ENCODE data around the gene APEH. TPM values are rescaled to one million over a fixed set of nuclear protein-coding genes. Genes with fewer than 3 reads are reported as not detected.

The APEH gene
- total and polyA plus RNA-seq, 10 of the 15 experiments (the other 5 are each of a cell fraction or from before 2014, with no cell fraction given), result 74.4 to 214 (median 131) TPM

- no peak overlapping the region for H3K4me3 ChIP-seq
- ATAC-seq (no peak), DNase-seq (ENCODE audit: low read depth, low spot score) (no peak), FAIRE-seq (no peak)
- intact Hi-C loops (cut with micrococcal nuclease; ENCODE audit: unreplicated experiment), result no loop called here
- H3K27ac ChIP-seq (ENCODE audit: control insufficient read depth, insufficient read depth), result no peak overlapping the region
- no peaks in the 10 kb centered on the region; the same call in 2 of the 3 replicates for H3K9me3 ChIP-seq (replicated peaks; ENCODE audit: control insufficient read depth, insufficient read depth, low read length)
- H3K36me3 ChIP-seq (ENCODE audit: control insufficient read depth in 2 of 2, insufficient read depth in 2 of 2, low read length in 1 of 2), result no peaks in the 10 kb centered on the region
- ChIA-PET CTCF (no interaction called here), RAD21 (ENCODE audit: unreplicated experiment) (no interaction called here), SMC1A (ENCODE audit: uncharacterized antibody, unreplicated experiment) (no interaction called here), POLR2A (no interaction called here)
- H3K4me2 ChIP-seq (ENCODE audit: control insufficient read depth, insufficient read depth), result no peak overlapping the region
- TF ChIP-seq DPF2 (IDR thresholded peaks at IDR 0.05), result no peak
- no peak for TF ChIP-seq JUND (IDR thresholded peaks at IDR 0.05; ENCODE audit: low read depth, low read length)
- TF ChIP-seq HDAC6 (IDR thresholded peaks at IDR 0.05; ENCODE audit: unreplicated experiment), result no peak
- TF ChIP-seq ZNF384 (IDR thresholded peaks at IDR 0.05; ENCODE audit: borderline replicate concordance, low read depth, low read length), result no peak
- TF ChIP-seq CBFB (IDR thresholded peaks at IDR 0.05; ENCODE audit: low read depth), result no peak
- TF ChIP-seq MTA3 (IDR thresholded peaks at IDR 0.05; ENCODE audit: borderline replicate concordance, low read length), result no peak
- TF ChIP-seq RELA (IDR thresholded peaks at IDR 0.05; ENCODE audit: borderline replicate concordance, partially characterized antibody), result no peak
- H3K27me3 ChIP-seq (replicated peaks in 1 of 2; ENCODE audit: control insufficient read depth in 2 of 2, insufficient read depth in 2 of 2, low read length in 1 of 2), result no peaks in the 10 kb centered on the region
- no peaks in the 10 kb centered on the region for H3K4me1 ChIP-seq (ENCODE audit: control insufficient read depth, insufficient read depth, low read length)
- no peaks in the 10 kb centered on the region for H3K79me2 ChIP-seq (ENCODE audit: control insufficient read depth, insufficient read depth, low read length)
- no peak overlapping the region for H2AFZ ChIP-seq (ENCODE audit: control insufficient read depth, low read depth, low read length)
- H3K9ac ChIP-seq (ENCODE audit: control insufficient read depth, insufficient read depth, low read length), result no peak overlapping the region
- 27% methylated on average over 6 of the region's 6 CpGs for WGBS (ENCODE audit: insufficient coverage, insufficient replicate concordance, low lambda C conversion rate, missing lambda C conversion rate)
- H4K20me1 ChIP-seq (ENCODE audit: control insufficient read depth, insufficient read depth), result no peaks in the 10 kb centered on the region
- in situ Hi-C loops (cut with MboI), result no loop called here
- no TSS peak for BruUV-seq (replicated peaks)
These were observed 44.3 kb upstream of the APEH start for GRCh38 chr3:49629866-49630265.

- no TSS peak for BruUV-seq (replicated peaks)
- no peak for FAIRE-seq
- TF ChIP-seq TAF1 (IDR thresholded peaks at IDR 0.05; ENCODE audit: borderline replicate concordance, low read depth, low read length) (no peak), SMAD5 (IDR thresholded peaks at IDR 0.05; ENCODE audit: low read depth) (no peak), CHD4 (IDR thresholded peaks at IDR 0.05) (no peak), SPI1 (IDR thresholded peaks at IDR 0.05; ENCODE audit: borderline replicate concordance, insufficient read depth, low read depth, low read length) (no peak), RFX5 (IDR thresholded peaks at IDR 0.05; ENCODE audit: low read depth, low read length) (no peak), BCL11A (IDR thresholded peaks at IDR 0.05; ENCODE audit: low read depth, low read length) (no peak), MTA2 (IDR thresholded peaks at IDR 0.05; ENCODE audit: low read depth) (no peak), HDGF (IDR thresholded peaks at IDR 0.05) (no peak), E4F1 (IDR thresholded peaks at IDR 0.05; ENCODE audit: borderline replicate concordance, partially characterized antibody) (no peak), RB1 (IDR thresholded peaks at IDR 0.05; ENCODE audit: borderline replicate concordance) (no peak), SP1 (IDR thresholded peaks at IDR 0.05; ENCODE audit: low read depth, low read length) (no peak), GABPA (IDR thresholded peaks at IDR 0.05; ENCODE audit: low read depth) (no peak), POLR2AphosphoS5 (IDR thresholded peaks at IDR 0.05; ENCODE audit: low read length) (no peak), SIX5 (IDR thresholded peaks at IDR 0.05; ENCODE audit: low read depth, low read length, severe bottlenecking) (no peak)
These were observed 43.4 kb upstream of the APEH start for GRCh38 chr3:49630784-49631183.

More at GRCh38 chr3:49630784-49631183, 43.4 kb upstream of the APEH start:
- ChIA-PET SMC1A (ENCODE audit: uncharacterized antibody, unreplicated experiment) (no interaction called here), CTCF (no interaction called here), RAD21 (ENCODE audit: unreplicated experiment) (no interaction called here), POLR2A (no interaction called here)
- intact Hi-C loops (cut with micrococcal nuclease; ENCODE audit: unreplicated experiment) (no loop called here), in situ Hi-C loops (cut with MboI) (no loop called here)
- Histone ChIP-seq H3K27ac (ENCODE audit: control insufficient read depth, insufficient read depth) (no peak overlapping the region), H4K20me1 (ENCODE audit: control insufficient read depth, insufficient read depth) (no peaks in the 10 kb centered on the region), H2AFZ (ENCODE audit: control insufficient read depth, low read depth, low read length) (no peak overlapping the region), H3K79me2 (ENCODE audit: control insufficient read depth, insufficient read depth, low read length) (no peaks in the 10 kb centered on the region), H3K4me2 (ENCODE audit: control insufficient read depth, insufficient read depth) (no peak overlapping the region), H3K9ac (ENCODE audit: control insufficient read depth, insufficient read depth, low read length) (no peak overlapping the region), H3K9me3 (replicated peaks; ENCODE audit: control insufficient read depth, insufficient read depth, low read length) (no peaks in the 10 kb centered on the region; the same call in 2 of the 3 replicates), H3K4me1 (ENCODE audit: control insufficient read depth, insufficient read depth, low read length) (no peaks in the 10 kb centered on the region), H3K4me3 (no peak overlapping the region), H3K36me3 (ENCODE audit: control insufficient read depth in 2 of 2, insufficient read depth in 2 of 2, low read length in 1 of 2) (no peaks in the 10 kb centered on the region), H3K27me3 (replicated peaks in 1 of 2; ENCODE audit: control insufficient read depth in 2 of 2, insufficient read depth in 2 of 2, low read length in 1 of 2) (no peaks in the 10 kb centered on the region)
- DNase-seq (ENCODE audit: low read depth, low spot score) (no peak), ATAC-seq (no peak)
- WGBS (ENCODE audit: insufficient coverage, insufficient replicate concordance, low lambda C conversion rate, missing lambda C conversion rate), result 58% methylated on average over 1 of the region's 1 CpG

Data from GM12878 (cell line).